Fibroblast of the aortic adventitia (primary cell): ENCODE data around the gene CFAP65. TPM values are rescaled to one million over a fixed set of nuclear protein-coding genes. Genes with fewer than 3 reads are reported as not detected.

Experiments
- DNase-seq: peaks from one replicate; pipeline ENCODE4 v3.0.0-alpha.2; 2010; ENCODE audit warnings: low read depth
- H3K4me3 ChIP-seq: 2 replicates; pipeline ENCODE4 v1.5.1; 2011; ENCODE audit warnings: low read depth, mild to moderate bottlenecking, control low read depth, low read length, moderate library complexity
- CTCF ChIP-seq: IDR thresholded peaks from 2 replicates; pipeline ENCODE4 v1.5.1; 2011; ENCODE audit warnings: mild to moderate bottlenecking, low read length, control low read depth, inconsistent platforms; ENCODE audit not compliant: insufficient read depth
- total RNA-seq: library from RNA; depleted of rRNA; stranded (reverse); fragments of >200 nt; gene quantifications from 2 replicates; pipeline ENCODE4 v1.2.3, GENCODE V29; 2012; ENCODE audit warnings: low replicate concordance

CFAP65 gene
- total RNA-seq, 1 donor, result not detected

DNA sequence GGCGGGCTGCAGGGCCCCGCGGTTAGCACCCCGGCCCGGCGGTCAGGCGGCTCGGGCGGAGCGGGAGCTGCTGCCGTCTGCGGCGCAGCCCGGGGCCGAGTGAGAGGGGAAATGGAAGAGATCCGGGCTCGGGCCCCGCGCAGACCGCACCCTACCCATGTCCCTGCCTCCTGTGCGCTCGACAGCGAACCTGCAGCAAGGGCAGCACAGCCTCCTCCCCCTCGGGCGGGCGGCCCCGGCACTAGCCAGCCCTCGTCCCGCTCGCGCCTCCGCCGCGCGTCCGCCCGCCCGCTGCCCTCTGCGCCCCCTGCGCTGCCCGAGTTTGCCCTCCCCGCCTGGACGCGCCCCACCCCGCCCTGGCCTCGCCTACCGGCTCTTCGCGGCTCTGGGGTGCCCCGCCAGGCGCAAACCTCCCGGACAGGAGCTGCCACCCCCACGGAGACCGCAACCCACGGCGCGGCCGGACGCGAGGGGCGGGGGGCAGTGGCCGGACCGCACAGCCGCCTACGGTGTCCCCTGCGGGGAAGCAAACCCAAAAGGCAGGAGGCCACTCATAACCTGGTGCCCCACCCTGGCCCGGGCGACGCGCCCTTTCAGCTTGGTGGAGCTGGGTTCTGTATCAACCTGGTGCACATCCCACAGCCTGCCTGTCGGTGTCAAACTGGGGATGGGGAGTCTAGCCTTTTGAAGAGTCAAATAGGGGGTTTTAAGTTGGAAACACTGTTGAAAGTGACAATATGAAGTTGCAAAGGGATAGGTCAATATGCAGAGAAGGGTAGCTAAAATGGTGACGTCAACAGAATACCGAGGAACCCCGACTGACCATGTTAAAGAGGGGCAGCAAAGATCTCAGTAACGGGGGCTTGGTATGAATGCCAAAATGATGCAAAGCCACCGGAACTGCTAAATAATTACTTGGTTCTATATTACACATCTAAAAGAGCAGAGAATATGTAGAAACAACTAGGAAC is 19.8 kb upstream of the CFAP65 start, which contains the start of gene IHH:
IHH (minus strand) TSS at position 101 of the 971 bp plus-strand sequence. CDS start 454 bp downstream, outside the sequence.
- H3K4me3 ChIP-seq, result peak within 1 kb of the TSS; percentile 22
- no peak for TF ChIP-seq CTCF
- DNase-seq, result no peak

DNA sequence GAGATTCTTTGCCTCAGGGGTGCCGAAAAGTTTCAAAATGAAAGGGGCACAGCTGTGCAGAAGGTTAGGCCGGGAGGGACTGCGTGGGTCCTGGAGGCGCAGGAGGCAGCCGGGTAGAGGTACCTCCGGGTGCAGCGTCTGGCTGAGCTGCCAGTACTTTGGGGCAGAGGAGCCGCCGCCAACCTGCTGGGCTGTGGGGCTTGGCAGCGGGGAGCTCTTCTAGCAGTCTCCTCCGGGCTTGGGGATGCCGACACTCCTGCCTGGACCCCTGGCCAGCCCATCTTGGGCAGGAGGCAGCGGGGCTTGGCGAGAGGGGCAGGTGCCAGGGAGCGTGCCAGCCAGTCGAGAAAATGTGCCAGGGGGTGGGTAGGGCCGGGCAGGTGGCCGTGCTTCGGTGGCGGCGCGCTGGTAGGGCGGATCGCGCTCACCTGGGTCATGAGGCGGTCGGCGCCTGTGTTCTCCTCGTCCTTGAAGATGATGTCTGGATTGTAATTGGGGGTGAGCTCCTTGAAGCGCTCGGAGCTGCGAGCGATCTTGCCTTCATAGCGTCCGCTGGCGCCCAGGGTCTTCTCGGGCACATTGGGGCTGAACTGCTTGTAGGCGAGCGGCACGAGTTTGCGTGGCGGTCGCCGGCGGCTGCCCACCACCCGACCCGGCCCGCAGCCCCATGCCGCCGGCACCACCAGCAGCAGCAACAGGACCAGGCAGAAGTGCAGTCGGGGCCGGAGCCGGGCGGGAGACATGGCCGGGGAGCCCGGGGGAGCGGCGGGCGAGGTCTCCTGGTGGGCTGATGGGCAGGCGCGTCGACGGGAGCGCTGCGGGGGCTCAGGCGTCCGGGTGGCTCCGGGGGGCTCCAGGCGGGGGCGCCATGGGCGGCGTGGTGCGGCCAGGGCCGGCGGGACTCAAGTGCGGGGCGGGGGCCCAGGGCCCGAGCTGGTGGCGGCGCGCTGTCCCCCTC is 18.7 kb upstream of the CFAP65 start:
- no peak overlapping the region for H3K4me3 ChIP-seq
- no peak for DNase-seq
- no peak for TF ChIP-seq CTCF

DNA sequence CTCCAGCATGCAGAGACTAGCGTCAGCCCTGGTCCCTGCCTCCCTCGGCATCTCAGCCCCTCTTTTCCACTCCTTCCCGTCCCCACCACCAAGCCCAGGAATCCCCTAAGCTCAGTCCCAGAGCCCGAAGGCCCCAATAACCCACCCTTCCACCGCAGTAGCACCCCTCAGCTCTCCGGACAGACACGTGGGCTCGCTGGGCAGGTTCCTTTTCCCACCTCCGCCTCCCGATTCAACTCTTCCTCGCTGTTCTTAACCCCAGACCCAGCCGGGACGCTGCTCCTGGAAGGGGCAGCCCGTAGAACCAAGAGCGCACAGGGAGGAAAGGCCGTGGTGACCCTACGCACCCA is 18.0 kb upstream of the CFAP65 start:
- TF ChIP-seq CTCF, result no peak
- no peak for DNase-seq
- H3K4me3 ChIP-seq, result no peak overlapping the region

GRCh38 chr2:219058541-219059374 is 17.4 kb upstream of the CFAP65 start:
- TF ChIP-seq CTCF, result no peak
- no peak overlapping the region for H3K4me3 ChIP-seq
- peak; percentile 39 for DNase-seq

DNA sequence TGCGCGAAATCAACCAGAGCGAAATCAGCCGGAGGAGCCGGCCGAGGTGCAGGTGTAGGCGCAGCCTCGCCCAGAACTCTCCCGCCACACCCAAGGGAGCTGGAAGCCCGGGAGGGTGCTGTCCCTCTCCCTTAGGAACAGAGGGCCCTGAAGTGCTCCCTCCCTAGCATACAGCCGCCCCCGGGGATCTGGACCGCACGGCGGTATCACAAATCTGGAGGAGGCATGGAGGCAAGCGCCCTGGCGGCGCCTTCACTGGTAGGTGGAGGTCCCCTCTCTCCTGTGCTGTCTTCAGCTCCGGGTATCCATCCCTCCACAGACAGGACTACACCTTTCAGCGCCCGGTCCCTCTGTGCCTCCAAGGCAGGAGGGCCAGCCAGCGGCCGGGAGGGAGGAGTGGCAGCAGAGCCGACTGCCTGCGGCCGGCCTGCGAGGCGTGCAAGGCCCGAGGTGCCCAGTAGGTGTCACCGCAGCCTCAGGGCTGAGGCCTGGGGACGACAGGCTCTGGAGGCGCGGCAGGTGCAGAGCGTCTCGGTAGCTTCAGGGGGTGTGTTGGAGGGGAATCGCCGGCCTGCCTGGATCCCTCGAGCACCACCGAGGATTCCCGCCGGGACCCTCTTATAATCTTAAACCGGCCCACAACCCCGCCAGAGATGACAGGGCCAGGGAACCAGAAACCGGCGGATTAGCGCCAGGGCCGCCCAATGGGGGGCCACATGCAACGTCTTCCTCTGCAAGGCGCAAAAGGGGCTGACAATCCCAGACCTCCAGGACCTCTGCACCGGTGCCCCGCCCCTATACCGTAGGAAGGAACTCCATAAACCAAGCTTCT is 16.6 kb upstream of the CFAP65 start:
- peak; percentile 91 for TF ChIP-seq CTCF
- peak; percentile 60 for DNase-seq
- no peak overlapping the region for H3K4me3 ChIP-seq
